CD14-positive monocyte (primary cell): ENCODE results near the gene MARS1. TPM values are rescaled to one million over a fixed set of nuclear protein-coding genes. Genes with fewer than 3 reads are reported as not detected.
A peak's percentile ranks its signal among the peaks of the same experiment; 100 is the strongest.

Experiments
- DNase-seq, 3 donors: peaks; one replicate each; pipeline ENCODE4 v3.0.0-alpha.2; 2011 to 2022
- H2AFZ ChIP-seq: 2 replicates; pipeline ENCODE4 v1.6.0; 2012; ENCODE audit warnings: mild to moderate bottlenecking, low read depth, low read length, inconsistent platforms; ENCODE audit not compliant: insufficient read depth, poor library complexity, severe bottlenecking
- H3K27ac ChIP-seq, 2 donors: 1 replicate in 1 of 2; 2 replicates in 1 of 2; pipeline ENCODE4 v1.5.1; 2012 to 2013; ENCODE audit warnings: low read length in 2 of 2, control low read depth in 1 of 2, inconsistent platforms in 1 of 2, low read depth in 1 of 2, mild to moderate bottlenecking in 1 of 2
- H3K27me3 ChIP-seq, 2 donors: one replicate each; pipeline versions ENCODE4 v1.6.0 to v1.6.1; 2011 to 2013; ENCODE audit warnings: low read length in 2 of 2; ENCODE audit not compliant: control insufficient read depth in 2 of 2, insufficient read depth in 2 of 2
- H3K36me3 ChIP-seq, 2 donors: replicated peaks in 1 of 2; 1 replicate in 1 of 2; 2 replicates in 1 of 2; pipeline versions ENCODE4 v1.5.1 to v1.6.1; 2012 to 2013; ENCODE audit warnings: low read length in 2 of 2, control low read depth in 1 of 2, inconsistent platforms in 1 of 2, mild to moderate bottlenecking in 1 of 2; ENCODE audit not compliant: insufficient read depth in 2 of 2, control insufficient read depth in 1 of 2
- H3K4me1 ChIP-seq, 2 donors: 1 replicate in 1 of 2; 2 replicates in 1 of 2; pipeline versions ENCODE4 v1.5.1 to v1.6.1; 2012 to 2013; ENCODE audit warnings: low read length in 2 of 2, control low read depth in 1 of 2, inconsistent platforms in 1 of 2, mild to moderate bottlenecking in 1 of 2, moderate library complexity in 1 of 2; ENCODE audit not compliant: insufficient read depth in 2 of 2, control insufficient read depth in 1 of 2
- H3K4me2 ChIP-seq: replicated peaks from 2 replicates; pipeline ENCODE3; 2012; ENCODE audit warnings: low read length, moderate library complexity, mild to moderate bottlenecking; ENCODE audit not compliant: poor library complexity, severe bottlenecking; ENCODE audit errors: extremely low read depth
- H3K4me3 ChIP-seq, 3 experiments: fragments of 200-600 bp in 1 of 3; sonication (generic) in 1 of 3; replicated peaks in 1 of 3; 1 replicate in 2 of 3; 2 replicates in 1 of 3; pipeline ENCODE4 v1.5.1; 2011 to 2013; ENCODE audit warnings: low read length in 3 of 3, mild to moderate bottlenecking in 3 of 3, control low read depth in 2 of 3, low read depth in 2 of 3, inconsistent platforms in 1 of 3, moderate library complexity in 1 of 3
- H3K79me2 ChIP-seq: 2 replicates; pipeline ENCODE4 v1.6.0; 2012; ENCODE audit warnings: mild to moderate bottlenecking, control low read depth, inconsistent platforms, low read length, moderate library complexity; ENCODE audit not compliant: insufficient read depth
- H3K9ac ChIP-seq: 2 replicates; pipeline ENCODE4 v1.6.0; 2017; ENCODE audit warnings: low read length, mild to moderate bottlenecking; ENCODE audit not compliant: insufficient read depth, poor library complexity, severe bottlenecking
- H3K9me3 ChIP-seq, 2 donors: replicated peaks in 1 of 2; 1 replicate in 1 of 2; 2 replicates in 1 of 2; pipeline versions ENCODE4 v1.5.1 to v1.6.1; 2012 to 2013; ENCODE audit warnings: low read length in 2 of 2, control low read depth in 1 of 2; ENCODE audit not compliant: control insufficient read depth in 1 of 2, insufficient read depth in 1 of 2
- H4K20me1 ChIP-seq: 2 replicates; pipeline ENCODE4 v1.6.0; 2012; ENCODE audit warnings: mild to moderate bottlenecking, low read length, control low read depth, moderate library complexity; ENCODE audit not compliant: insufficient read depth
- H3K27ac Mint-ChIP-seq, 7 donors: one replicate each; pipeline ENCODE4 v1.8.0; 2020; ENCODE audit warnings: mild to moderate bottlenecking in 7 of 7, mixed read lengths in 7 of 7, moderate library complexity in 6 of 7, inconsistent platforms in 2 of 7
- H3K27me3 Mint-ChIP-seq, 3 donors: one replicate each; pipeline ENCODE4 v1.8.0; 2021 to 2022; ENCODE audit warnings: low read depth in 3 of 3, mild to moderate bottlenecking in 3 of 3, mixed read lengths in 3 of 3, moderate library complexity in 3 of 3, inconsistent platforms in 1 of 3
- H3K36me3 Mint-ChIP-seq, 2 donors: one replicate each; pipeline ENCODE4 v1.8.0; 2020; ENCODE audit warnings: mixed read lengths in 2 of 2, inconsistent platforms in 1 of 2, mild to moderate bottlenecking in 1 of 2
- H3K4me1 Mint-ChIP-seq: one replicate; pipeline ENCODE4 v1.8.0; 2020; ENCODE audit warnings: mild to moderate bottlenecking, mixed read lengths
- H3K4me3 Mint-ChIP-seq, 2 donors: one replicate each; pipeline ENCODE4 v1.8.0; 2020; ENCODE audit warnings: mild to moderate bottlenecking in 2 of 2, mixed read lengths in 2 of 2, moderate library complexity in 1 of 2
- H3K9me3 Mint-ChIP-seq, 7 donors: one replicate each; pipeline ENCODE4 v1.8.0; 2020 to 2022; ENCODE audit warnings: mixed read lengths in 7 of 7, mild to moderate bottlenecking in 6 of 7, moderate library complexity in 6 of 7, inconsistent platforms in 2 of 7
- WGBS: methylation state at CpG from one replicate; pipeline ENCODE4 v1.1.5; 2013; ENCODE audit warnings: missing lambda C conversion rate; ENCODE audit not compliant: insufficient coverage; 5-methylcytosine and 5-hydroxymethylcytosine counted together
- intact Hi-C, 2 donors: fragments of 100-400 bp; cut with micrococcal nuclease; formaldehyde crosslinking; loops; one replicate each; pipeline versions ENCODE4 v1.15.0 to v1.15.1; 2023
- polyA plus RNA-seq, 3 donors: library from polyadenylated mRNA; depleted of rRNA in 1 of 3; unstranded in 2 of 3; stranded (reverse) in 1 of 3; fragments of 300-500 nt in 2 of 3; fragments of >200 nt in 1 of 3; fragmentation: Illumina TruSeq in 2 of 3; gene quantifications; 1 replicate in 2 of 3; 2 replicates in 1 of 3; pipeline ENCODE4 v1.2.3, GENCODE V29; 2012 to 2021
- TF ChIP-seq, protein P1 (sequence below): fragments of 200-600 bp; IDR thresholded peaks from one replicate; pipeline ENCODE4 v1.8.0; 2022; ENCODE audit warnings: antibody characterized with exemption, mild to moderate bottlenecking

The MARS1 gene
- polyA plus RNA-seq, 3 donors = 63.5 to 164 (median 79.8) TPM

DNA sequence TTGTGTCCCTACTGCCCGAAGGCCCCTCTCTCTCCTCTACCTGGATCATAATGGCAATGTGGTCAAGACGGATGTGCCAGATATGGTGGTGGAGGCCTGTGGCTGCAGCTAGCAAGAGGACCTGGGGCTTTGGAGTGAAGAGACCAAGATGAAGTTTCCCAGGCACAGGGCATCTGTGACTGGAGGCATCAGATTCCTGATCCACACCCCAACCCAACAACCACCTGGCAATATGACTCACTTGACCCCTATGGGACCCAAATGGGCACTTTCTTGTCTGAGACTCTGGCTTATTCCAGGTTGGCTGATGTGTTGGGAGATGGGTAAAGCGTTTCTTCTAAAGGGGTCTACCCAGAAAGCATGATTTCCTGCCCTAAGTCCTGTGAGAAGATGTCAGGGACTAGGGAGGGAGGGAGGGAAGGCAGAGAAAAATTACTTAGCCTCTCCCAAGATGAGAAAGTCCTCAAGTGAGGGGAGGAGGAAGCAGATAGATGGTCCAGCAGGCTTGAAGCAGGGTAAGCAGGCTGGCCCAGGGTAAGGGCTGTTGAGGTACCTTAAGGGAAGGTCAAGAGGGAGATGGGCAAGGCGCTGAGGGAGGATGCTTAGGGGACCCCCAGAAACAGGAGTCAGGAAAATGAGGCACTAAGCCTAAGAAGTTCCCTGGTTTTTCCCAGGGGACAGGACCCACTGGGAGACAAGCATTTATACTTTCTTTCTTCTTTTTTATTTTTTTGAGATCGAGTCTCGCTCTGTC, 31.0 kb upstream of the MARS1 start:
- Mint-ChIP-seq H3K9me3 (peaks cover 0 to 6% (median 1%) of the 10 kb centered on the region in 7 donors), H3K4me3 (no peak overlapping the region), H3K36me3 (peaks cover 2% of the 10 kb centered on the region in 2 donors), H3K27me3 (peaks cover 21 to 36% (median 30%) of the 10 kb centered on the region in 3 donors), H3K4me1 (peaks cover 44% of the 10 kb centered on the region), H3K27ac (peak overlapping the region in 1 of 7 donors; percentile 61)
- Histone ChIP-seq H3K79me2 (no peaks in the 10 kb centered on the region), H4K20me1 (no peaks in the 10 kb centered on the region), H3K4me1 (peaks cover 32 to 47% of the 10 kb centered on the region in 2 donors), H3K27me3 (peaks cover 14 to 18% of the 10 kb centered on the region in 2 donors), H3K36me3 (no peaks in the 10 kb centered on the region), H2AFZ (no peak overlapping the region), H3K9ac (no peak overlapping the region), H3K4me2 (no peak overlapping the region), H3K4me3 (no peak overlapping the region), H3K27ac (no peak overlapping the region), H3K9me3 (peaks cover 0 to 4% of the 10 kb centered on the region in 2 donors)
- no peak for DNase-seq
- TF ChIP-seq, protein P1, sequence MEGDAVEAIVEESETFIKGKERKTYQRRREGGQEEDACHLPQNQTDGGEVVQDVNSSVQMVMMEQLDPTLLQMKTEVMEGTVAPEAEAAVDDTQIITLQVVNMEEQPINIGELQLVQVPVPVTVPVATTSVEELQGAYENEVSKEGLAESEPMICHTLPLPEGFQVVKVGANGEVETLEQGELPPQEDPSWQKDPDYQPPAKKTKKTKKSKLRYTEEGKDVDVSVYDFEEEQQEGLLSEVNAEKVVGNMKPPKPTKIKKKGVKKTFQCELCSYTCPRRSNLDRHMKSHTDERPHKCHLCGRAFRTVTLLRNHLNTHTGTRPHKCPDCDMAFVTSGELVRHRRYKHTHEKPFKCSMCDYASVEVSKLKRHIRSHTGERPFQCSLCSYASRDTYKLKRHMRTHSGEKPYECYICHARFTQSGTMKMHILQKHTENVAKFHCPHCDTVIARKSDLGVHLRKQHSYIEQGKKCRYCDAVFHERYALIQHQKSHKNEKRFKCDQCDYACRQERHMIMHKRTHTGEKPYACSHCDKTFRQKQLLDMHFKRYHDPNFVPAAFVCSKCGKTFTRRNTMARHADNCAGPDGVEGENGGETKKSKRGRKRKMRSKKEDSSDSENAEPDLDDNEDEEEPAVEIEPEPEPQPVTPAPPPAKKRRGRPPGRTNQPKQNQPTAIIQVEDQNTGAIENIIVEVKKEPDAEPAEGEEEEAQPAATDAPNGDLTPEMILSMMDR = no peak
- intact Hi-C loops = loop anchor here (5.0 to 10.0 kb wide), 2 partner anchors 152 to 175 kb away; partner anchors contain the start of gene B4GALNT1 (in 1 of the 2)
- WGBS = 95% methylated on average over 3 of the region's 6 CpGs

DNA sequence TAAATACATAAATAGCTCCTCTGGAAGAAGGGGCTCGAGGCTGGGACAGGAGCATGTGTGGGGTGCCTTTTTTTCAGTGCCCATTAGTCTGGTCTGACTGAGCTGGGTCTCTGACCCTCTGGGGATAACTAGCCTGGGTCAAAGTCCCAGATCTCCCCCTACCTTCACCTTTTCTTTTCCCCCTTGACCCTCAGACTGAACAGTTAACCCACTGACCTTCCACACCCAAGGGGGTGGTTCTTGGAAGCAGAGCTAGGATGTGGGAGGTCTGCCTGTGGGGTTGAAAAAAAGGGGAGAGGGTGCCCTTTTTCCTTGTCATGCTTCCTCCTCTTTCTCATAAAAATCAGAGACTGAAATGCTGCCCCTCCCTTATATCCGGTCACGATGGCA, 29.2 kb upstream of the MARS1 start:
- Histone ChIP-seq H3K9me3 (peaks cover 0 to 4% of the 10 kb centered on the region in 2 donors), H3K27me3 (peaks cover 15 to 20% of the 10 kb centered on the region in 2 donors), H4K20me1 (no peaks in the 10 kb centered on the region), H3K4me3 (peak overlapping the region; percentile 67 to 94 (median 84)), H3K27ac (peak overlapping the region; percentile 88 to 94), H3K79me2 (no peaks in the 10 kb centered on the region), H3K4me2 (peak overlapping the region; percentile 89), H3K9ac (peak overlapping the region; percentile 74), H3K4me1 (peaks cover 42 to 59% of the 10 kb centered on the region in 2 donors), H2AFZ (peak overlapping the region; percentile 86), H3K36me3 (no peaks in the 10 kb centered on the region)
- Mint-ChIP-seq H3K27ac (peak overlapping the region; percentile 96 to 99 (median 97)), H3K27me3 (peaks cover 35 to 48% (median 45%) of the 10 kb centered on the region in 3 donors), H3K4me3 (peak overlapping the region; percentile 95), H3K9me3 (peaks cover 0 to 6% (median 1%) of the 10 kb centered on the region in 7 donors), H3K4me1 (peaks cover 56% of the 10 kb centered on the region), H3K36me3 (peaks cover 2 to 3% of the 10 kb centered on the region in 2 donors)
- no peak for DNase-seq
- TF ChIP-seq, protein P1 = no peak
- 0% methylated on average over 2 of the region's 3 CpGs for WGBS
- intact Hi-C loops = loop anchor here (2.0 to 10.0 kb wide), 3 partner anchors 154 to 528 kb away; partner anchors contain the start of gene B4GALNT1 (in 1 of the 2)
